Stimulated activated CD4-positive, alpha-beta T cell treated with anti-CD3 and anti-CD28 coated beads, Interleukin-4, amount 100 ng/mL, for 48 hours (primary cell): ENCODE data around the gene FAM81A.
A peak's percentile ranks its signal among the peaks of the same experiment; 100 is the strongest.
"Not testable (repeated sequence)": the region's sequence is repeated elsewhere in the genome, so short reads cannot be mapped to it uniquely, and the experiment has no call there.

Experiments used
- DNase-seq, 2 donors: peaks; one replicate each; pipeline ENCODE4 v3.0.0-alpha.2; 2020; ENCODE audit warnings: low read depth in 2 of 2

FAM81A gene

GRCh38 chr15:59485036-59485435 is 47.0 kb downstream of the FAM81A start:
- no peak for DNase-seq

DNA sequence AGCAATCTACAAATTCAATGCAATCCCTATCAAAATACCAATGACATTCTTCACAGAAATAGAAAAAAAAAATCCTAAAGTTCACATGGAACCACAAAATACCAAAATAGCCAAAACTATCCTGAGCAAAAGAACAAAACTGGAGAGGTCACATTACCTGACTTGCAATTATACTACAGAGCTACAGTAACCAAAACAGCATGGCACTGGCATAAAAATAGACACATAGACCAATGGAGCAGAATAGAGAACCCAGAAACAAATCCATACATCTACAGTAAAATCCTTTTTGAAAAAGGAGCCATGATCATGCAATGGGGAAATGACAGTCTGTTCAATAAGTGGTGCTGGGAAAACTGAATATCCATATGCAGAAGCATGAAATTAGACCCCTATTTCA is 51.5 kb downstream of the FAM81A start:
- DNase-seq: not testable (repeated sequence)

- no peak for DNase-seq
These were observed 53.1 kb downstream of the FAM81A start for GRCh38 chr15:59491062-59491461.

- peak; percentile 14 to 37 for DNase-seq
These were observed 54.7 kb downstream of the FAM81A start for GRCh38 chr15:59492389-59493377.

DNA sequence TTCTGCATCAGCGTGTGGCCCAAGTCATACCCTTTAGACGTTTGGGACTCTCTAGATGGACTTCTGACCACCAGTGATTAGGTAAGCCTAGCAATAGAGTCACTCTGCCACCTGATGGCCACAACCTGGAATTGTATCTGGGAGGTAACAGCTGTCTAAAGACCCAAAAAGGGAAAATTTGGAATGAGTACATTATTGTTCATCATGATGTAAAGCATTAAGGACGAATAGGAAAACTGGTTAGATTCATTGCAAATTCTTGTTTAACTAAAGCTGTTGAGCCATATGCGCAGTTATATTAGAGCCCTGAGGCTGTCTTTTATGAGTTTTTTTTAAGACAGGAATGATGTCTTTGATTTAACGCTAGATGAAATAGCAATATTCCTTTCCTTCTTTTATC is 63.6 kb downstream of the FAM81A start:
- DNase-seq: no peak

DNA sequence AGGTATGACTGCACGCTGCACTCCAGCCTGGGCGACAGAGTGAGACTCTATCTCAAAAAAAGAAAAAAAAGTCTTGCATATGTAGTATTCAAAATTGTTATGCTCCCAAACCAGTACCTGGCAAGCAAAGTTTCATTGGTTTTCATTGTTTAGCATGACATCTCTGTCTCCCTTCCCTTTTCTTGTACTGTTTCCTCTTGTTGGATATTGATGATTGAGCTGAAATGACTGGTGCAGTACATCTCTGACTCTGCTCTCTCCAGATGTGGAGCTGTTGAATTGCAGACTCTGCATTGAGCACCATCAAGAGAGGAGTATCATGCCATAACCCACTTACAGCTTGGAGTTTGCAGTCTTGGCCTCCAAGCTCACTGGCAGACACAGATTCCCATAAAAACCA is 77.2 kb downstream of the FAM81A start:
- DNase-seq: no peak

DNA sequence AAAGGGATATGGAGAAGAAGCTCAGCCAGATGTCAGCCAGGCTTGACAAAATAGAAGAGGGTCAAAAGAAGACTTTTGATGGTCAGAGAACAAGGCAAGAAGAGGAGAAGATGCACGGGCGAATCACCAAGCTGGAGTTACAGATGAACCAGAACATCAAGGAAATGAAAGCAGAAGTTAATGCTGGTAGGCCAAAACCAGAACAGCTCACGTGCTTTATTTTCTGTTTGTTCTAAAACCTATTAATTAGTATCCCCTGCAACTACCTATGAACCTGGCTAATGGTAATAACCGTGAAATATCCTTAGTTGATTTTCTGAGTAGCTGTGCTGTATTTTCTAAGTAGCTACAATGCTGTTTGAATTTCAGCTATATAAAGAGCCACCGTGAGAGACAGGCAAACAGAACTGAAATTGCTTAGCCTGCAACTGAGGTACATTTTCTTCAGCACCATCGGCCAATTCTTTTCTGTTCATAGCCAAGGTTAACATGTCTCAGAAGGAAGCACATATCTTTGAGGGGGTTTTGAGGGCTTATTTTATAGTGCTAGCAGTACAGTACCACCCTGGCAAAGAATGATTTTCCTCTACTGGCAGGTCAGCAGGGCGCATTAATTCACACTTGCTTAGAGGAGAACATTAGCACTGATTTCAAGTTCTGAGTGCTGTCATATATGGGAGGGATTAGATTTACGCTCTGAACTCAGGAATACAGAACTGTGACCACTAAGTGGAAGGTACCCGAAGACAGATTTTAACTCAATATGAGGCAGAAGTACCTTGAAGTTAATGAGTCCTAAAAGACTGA is 78.9 kb downstream of the FAM81A start:
- DNase-seq: no peak

- DNase-seq: no peak
These were observed 81.3 kb downstream of the FAM81A start for GRCh38 chr15:59519329-59519728.

- no peak for DNase-seq
These were observed 83.5 kb downstream of the FAM81A start for GRCh38 chr15:59521443-59521842.

GRCh38 chr15:59522988-59523461 is 85.0 kb downstream of the FAM81A start:
- no peak for DNase-seq

DNA sequence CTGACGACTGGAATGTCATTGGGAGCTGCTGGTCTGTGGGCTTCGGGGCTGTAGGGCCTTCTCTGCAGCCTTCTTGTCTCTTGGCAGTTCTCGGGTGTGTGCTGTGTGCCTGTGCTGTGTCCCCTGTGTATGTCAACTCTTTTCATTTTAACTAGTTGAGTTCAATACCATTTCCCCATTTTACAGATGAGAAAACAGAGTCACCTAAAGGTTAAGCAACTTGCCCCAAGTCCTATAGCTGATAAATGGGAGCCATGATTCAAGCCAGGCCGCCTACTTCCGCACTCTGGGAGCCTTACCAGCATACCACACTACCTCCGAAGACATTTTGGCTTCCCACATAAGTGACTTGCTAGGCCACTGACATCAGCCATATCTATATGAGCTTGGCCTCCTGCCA is 85.7 kb downstream of the FAM81A start:
- DNase-seq: no peak

- DNase-seq: no peak
These were observed 86.3 kb downstream of the FAM81A start for GRCh38 chr15:59524331-59524731.

DNA sequence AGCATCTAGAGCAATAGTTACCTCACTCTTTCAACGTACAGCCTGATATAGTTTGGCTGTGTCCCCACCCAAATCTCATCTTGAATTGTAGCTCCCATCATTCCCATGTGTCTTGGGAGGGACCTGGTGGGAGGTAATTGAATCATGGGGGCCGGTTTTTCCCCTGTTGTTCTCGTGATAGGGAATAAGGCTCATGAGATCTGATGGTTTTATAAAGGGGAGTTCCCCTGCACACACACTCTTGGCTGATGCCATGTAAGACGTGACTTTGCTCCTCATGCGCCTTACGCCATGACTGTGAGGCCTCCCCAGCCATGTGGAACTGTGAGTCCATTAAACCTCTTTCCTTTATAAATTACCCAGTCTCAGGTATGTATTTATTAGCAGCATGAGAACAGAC is 88.5 kb downstream of the FAM81A start:
- DNase-seq: not testable (repeated sequence)

GRCh38 chr15:59528429-59528828 is 90.4 kb downstream of the FAM81A start:
- no peak for DNase-seq

DNA sequence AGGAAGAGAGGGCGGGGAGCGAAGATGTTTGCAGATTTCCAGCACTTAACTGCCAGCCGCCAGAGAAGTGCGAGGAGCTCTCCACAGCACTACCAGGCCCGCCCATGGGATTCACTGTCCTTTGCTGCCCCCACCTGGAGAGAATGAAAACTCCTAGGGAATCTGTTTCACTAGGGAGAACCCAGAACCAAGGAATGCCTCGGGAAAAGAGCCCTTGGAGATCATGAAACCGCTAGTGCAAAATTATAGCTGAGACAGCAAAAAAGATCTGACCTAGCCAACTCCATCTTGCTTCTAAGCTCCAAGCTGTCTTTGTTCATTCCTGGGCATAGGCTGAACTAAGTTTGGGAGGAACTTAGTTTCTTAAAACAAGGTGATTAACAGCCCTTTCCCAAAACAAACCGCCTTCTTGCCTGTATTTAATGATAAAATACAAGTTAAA is 91.0 kb downstream of the FAM81A start:
- DNase-seq: peak; percentile 48 to 54

- DNase-seq: no peak
These were observed 93.2 kb downstream of the FAM81A start for GRCh38 chr15:59531066-59531675.

DNA sequence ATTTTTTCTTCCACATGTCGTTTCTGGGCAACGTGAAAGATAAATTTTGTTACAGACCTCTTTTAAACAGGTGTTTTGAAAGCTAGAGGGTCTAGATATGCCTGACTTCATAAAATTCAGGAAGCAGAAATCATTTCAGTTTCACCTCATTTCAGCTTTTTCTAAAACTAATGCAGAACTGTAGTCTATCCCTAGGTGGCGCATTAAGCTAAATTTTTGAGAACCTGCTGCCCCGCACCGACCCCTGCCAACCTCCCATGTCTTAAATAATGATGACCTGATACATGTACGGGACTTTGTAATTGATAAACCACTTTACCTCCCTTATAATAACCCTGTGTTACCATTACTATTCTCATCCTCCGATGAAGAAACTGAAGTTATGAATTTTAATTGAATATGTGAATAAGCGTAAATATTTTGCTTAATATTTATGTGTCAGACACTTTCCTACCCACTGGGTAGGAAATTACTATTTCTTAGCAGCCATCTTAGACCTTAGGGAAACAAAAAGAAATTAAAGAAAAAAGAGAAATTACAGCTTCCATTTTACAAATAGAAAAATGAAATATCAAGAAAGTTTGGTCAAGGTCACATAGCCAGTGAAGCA is 94.9 kb downstream of the FAM81A start:
- DNase-seq: no peak

- DNase-seq: no peak
These were observed 98.6 kb downstream of the FAM81A start for GRCh38 chr15:59536553-59536952.

GRCh38 chr15:59537403-59537802 is 99.4 kb downstream of the FAM81A start:
- no peak for DNase-seq

DNA sequence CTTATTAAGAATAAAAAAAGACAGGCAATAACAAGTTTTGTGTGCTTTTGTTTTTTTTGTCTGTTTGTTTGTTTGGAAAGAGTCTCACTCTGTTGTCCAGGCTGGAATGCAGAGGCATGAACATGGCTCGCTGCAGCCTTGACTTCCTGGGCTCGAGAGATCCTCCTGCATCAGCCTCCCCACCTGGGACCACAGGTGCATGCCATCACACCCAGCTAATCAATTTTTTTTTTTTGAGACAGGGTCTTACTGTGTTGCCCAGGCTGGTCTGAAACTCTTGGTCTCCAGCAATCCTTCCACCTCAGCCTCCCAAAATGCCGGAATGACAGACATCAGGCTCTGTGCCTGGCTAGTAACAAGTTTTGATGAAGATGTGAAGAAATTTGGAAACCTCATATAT is 100.5 kb downstream of the FAM81A start:
- DNase-seq: no peak

GRCh38 chr15:59539799-59540198 is 101.8 kb downstream of the FAM81A start:
- DNase-seq: no peak

- DNase-seq: no peak
These were observed 102.7 kb downstream of the FAM81A start for GRCh38 chr15:59540654-59541053.
